ENCODE results near the gene GRIN1. TPM values are rescaled to one million over a fixed set of nuclear protein-coding genes. Genes with fewer than 3 reads are reported as not detected.

Gene GRIN1
- total RNA-seq, 1 donor: not detected

GRCh38 chr9:137136261-137136880 lies 2.6 kb upstream of the GRIN1 start:
- no peak overlapping the region for H3K4me3 ChIP-seq (ENCODE audit: low read depth, low read length)
- TF ChIP-seq, protein P1, sequence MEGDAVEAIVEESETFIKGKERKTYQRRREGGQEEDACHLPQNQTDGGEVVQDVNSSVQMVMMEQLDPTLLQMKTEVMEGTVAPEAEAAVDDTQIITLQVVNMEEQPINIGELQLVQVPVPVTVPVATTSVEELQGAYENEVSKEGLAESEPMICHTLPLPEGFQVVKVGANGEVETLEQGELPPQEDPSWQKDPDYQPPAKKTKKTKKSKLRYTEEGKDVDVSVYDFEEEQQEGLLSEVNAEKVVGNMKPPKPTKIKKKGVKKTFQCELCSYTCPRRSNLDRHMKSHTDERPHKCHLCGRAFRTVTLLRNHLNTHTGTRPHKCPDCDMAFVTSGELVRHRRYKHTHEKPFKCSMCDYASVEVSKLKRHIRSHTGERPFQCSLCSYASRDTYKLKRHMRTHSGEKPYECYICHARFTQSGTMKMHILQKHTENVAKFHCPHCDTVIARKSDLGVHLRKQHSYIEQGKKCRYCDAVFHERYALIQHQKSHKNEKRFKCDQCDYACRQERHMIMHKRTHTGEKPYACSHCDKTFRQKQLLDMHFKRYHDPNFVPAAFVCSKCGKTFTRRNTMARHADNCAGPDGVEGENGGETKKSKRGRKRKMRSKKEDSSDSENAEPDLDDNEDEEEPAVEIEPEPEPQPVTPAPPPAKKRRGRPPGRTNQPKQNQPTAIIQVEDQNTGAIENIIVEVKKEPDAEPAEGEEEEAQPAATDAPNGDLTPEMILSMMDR (IDR thresholded peaks at IDR 0.05; ENCODE audit: insufficient read depth, low read length): no peak
- no peak for DNase-seq (ENCODE audit: low read depth)

- no peak for DNase-seq (ENCODE audit: low read depth)
- TF ChIP-seq, protein P1 (IDR thresholded peaks at IDR 0.05; ENCODE audit: insufficient read depth, low read length): no peak
- H3K4me3 ChIP-seq (ENCODE audit: low read depth, low read length): no peak overlapping the region
Observed at GRCh38 chr9:137136881-137137607, 1.9 kb upstream of the GRIN1 start.

- no peak for DNase-seq (ENCODE audit: low read depth)
- H3K4me3 ChIP-seq (ENCODE audit: low read depth, low read length): no peak overlapping the region
- TF ChIP-seq, protein P1 (IDR thresholded peaks at IDR 0.05; ENCODE audit: insufficient read depth, low read length): no peak
Observed at GRCh38 chr9:137138058-137138721, 764 bp upstream of the GRIN1 start.

GRCh38 chr9:137139468-137140150 lies 655 bp downstream of the GRIN1 start:
- no peak overlapping the region for H3K4me3 ChIP-seq (ENCODE audit: low read depth, low read length)
- DNase-seq (ENCODE audit: low read depth): no peak
- TF ChIP-seq, protein P1 (IDR thresholded peaks at IDR 0.05; ENCODE audit: insufficient read depth, low read length): no peak

DNA sequence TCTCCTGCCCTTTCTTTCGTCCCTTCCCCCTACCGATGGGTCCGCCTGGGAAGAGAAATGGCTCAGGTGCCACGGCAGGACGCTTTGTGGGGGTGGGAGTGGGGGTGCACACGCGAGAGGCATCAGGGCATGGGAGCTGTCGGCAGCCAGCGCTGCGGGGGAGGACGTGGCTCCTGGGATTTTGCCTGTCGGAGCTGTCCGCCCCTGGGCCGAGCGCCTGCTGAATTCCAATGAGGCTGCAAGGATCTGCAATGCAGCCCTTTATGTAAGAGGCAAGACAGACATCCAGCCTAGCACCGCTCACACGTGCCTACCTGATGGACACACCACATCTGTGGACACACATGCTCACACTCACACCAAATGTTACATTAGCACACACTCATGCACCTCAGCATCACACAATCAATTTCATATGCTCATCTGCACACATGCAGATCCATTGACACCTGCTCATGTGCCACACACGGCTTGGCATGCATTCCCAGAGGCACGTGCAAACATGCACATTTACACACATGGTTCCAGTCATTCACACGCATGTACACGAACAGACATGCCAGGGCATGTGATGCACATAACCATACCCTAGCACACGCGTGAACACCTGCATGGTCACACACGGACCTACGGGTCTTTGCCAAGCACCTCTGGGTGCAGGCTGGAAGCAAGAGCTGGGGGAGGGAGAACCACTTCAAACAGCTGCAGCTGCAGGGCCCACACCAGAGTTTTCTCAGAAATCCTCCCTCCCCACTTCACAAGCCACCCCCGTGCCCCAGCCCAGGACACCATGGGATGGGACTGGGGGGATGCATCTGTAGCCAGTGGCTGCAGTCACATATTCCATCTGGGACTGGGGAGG lies 1.4 kb downstream of the GRIN1 start:
- TF ChIP-seq, protein P1 (IDR thresholded peaks at IDR 0.05; ENCODE audit: insufficient read depth, low read length): no peak
- H3K4me3 ChIP-seq (ENCODE audit: low read depth, low read length): no peak overlapping the region
- no peak for DNase-seq (ENCODE audit: low read depth)
